ENCODE results near the gene CD1E.

The CD1E gene

DNA sequence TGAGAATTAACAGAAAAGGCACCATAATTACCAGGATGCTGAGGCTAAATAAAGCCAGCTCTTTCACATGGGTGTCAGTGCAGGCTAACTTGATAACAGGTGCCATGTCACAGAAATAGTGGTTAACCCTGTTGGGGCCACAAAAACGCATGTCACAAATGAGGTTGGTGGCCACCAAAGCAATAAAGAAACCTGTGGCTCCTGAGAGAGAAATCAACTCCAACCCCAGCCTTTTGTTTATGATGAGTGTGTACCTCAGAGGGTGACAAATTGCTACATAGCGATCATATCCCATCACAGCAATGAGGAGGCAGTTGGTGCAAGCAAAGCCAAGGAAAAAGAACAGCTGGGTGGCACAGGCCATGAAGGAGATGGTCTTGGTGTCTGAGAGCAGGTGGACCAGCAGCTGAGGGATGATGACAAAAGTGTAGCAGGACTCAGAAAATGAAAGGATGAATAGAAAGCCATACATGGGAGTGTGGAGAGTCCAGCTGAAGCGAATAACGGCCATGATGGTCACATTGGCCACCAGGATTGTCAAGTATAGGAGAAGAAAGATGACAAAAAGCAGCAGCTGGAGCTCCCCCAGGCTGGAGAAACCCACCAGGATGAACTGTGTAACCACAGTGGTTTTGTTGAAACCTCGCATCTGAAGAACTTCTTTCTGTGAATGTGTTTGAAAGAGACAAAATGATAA lies 45.3 kb downstream of the CD1E start, which contains the start of gene OR10T2:
OR10T2 (minus strand) TSS at position 649 of the 697 bp plus-strand sequence; CDS start at position 649, 0 bp downstream.
- DNase-seq (peak; percentile 10 to 38), ATAC-seq (peak; percentile 85)
- peak within 1 kb of the TSS; percentile 3 to 36 for H3K4me3 Mint-ChIP-seq
- no peaks in the 10 kb centered on the region for H3K9me3 Mint-ChIP-seq
- H3K27ac Mint-ChIP-seq = peak within 1 kb of the TSS in 1 of 2 donors; percentile 28
- peaks cover 10% of the 10 kb centered on the region for H3K4me1 Mint-ChIP-seq
- peaks cover 48% of the 10 kb centered on the region for H3K27me3 Mint-ChIP-seq

DNA sequence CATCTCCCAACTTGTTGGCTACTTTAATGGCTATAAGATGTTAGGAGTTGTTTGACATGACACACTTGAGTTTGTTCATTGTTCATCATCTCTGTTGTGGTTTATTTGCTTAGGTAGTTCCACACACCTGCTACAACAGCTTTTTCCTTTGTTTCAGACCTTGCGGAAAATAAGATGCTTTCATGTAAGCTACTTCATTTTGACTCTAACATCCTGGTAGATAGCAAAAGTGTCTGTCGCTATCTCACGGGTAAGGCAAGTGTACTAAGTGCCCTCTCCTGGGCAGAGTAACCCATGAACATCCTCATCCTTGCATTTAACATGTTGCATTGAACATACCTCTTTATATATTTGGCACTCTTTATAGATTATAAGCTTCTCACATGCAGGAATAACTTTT lies 47.2 kb downstream of the CD1E start:
- H3K4me3 Mint-ChIP-seq = no peak overlapping the region
- ATAC-seq = no peak
- H3K4me1 Mint-ChIP-seq = peaks cover 10% of the 10 kb centered on the region
- H3K9me3 Mint-ChIP-seq = no peaks in the 10 kb centered on the region
- DNase-seq = no peak
- H3K27ac Mint-ChIP-seq = no peak overlapping the region
- peaks cover 51% of the 10 kb centered on the region for H3K27me3 Mint-ChIP-seq

GRCh38 chr1:158407092-158407491 lies 53.4 kb downstream of the CD1E start:
- Mint-ChIP-seq H3K4me1 (no peaks in the 10 kb centered on the region), H3K4me3 (no peak overlapping the region), H3K27ac (no peak overlapping the region), H3K27me3 (peaks cover 20% of the 10 kb centered on the region), H3K9me3 (no peaks in the 10 kb centered on the region)
- DNase-seq (no peak), ATAC-seq (no peak)
